Caco-2 (cell line): ENCODE measurements around the gene VWA8. TPM values are rescaled to one million over a fixed set of nuclear protein-coding genes. Genes with fewer than 3 reads are reported as not detected.

ENCODE experiments used
- BruUV-seq: library from RNA; stranded (reverse); fragments of 400-500 nt; replicated peaks from 2 replicates; lab custom pipeline; 2021; lab: Mats Ljungman, UMichigan
- CTCF ChIA-PET: fragments of 300-600 bp; sonication (Branson Sonifier 250); formaldehyde crosslinking; loops from one replicate; lab custom pipeline; 2022; ENCODE audit warnings: antibody characterized with exemption; lab: Charles Lee
- POLR2A ChIA-PET: fragments of 300-600 bp; sonication (Branson Sonifier 250); formaldehyde crosslinking; loops from one replicate; lab custom pipeline; 2022; ENCODE audit warnings: antibody characterized with exemption; lab: Charles Lee
- DNase-seq, 2 experiments: peaks; one replicate each; pipeline versions ENCODE4 v3.0.0 to v3.0.0-alpha.2; 2020 to 2022
- H3K27me3 ChIP-seq: replicated peaks from 2 replicates; pipeline ENCODE4 v1.6.0; 2011; ENCODE audit warnings: low read length; ENCODE audit not compliant: control insufficient read depth, insufficient read depth
- H3K36me3 ChIP-seq: 2 replicates; pipeline ENCODE4 v1.5.1; 2011; ENCODE audit warnings: low read length; ENCODE audit not compliant: control insufficient read depth, insufficient read depth
- H3K4me1 ChIP-seq: fragments of 250-450 bp; sonication (Bioruptor Pico); 2 replicates; pipeline ENCODE4 v1.5.1; 2020; ENCODE audit warnings: mild to moderate bottlenecking
- H3K4me3 ChIP-seq: 2 replicates; pipeline ENCODE4 v1.5.1; 2011; ENCODE audit warnings: low read depth, mild to moderate bottlenecking, control low read depth, low read length
- H3K9me3 ChIP-seq: fragments of 250-450 bp; sonication (Bioruptor Pico); 2 replicates; pipeline ENCODE4 v1.5.1; 2020; ENCODE audit warnings: mild to moderate bottlenecking, moderate library complexity
- H3K27ac Mint-ChIP-seq: one replicate; pipeline ENCODE4 v1.8.0; 2022; ENCODE audit warnings: mixed read lengths; ENCODE audit not compliant: unreplicated experiment
- H3K27me3 Mint-ChIP-seq: one replicate; pipeline ENCODE4 v1.8.0; 2022; ENCODE audit warnings: mixed read lengths; ENCODE audit not compliant: insufficient read depth, unreplicated experiment
- H3K36me3 Mint-ChIP-seq: one replicate; pipeline ENCODE4 v1.8.0; 2022; ENCODE audit warnings: mild to moderate bottlenecking, mixed read lengths; ENCODE audit not compliant: insufficient read depth, unreplicated experiment
- H3K4me1 Mint-ChIP-seq: one replicate; pipeline ENCODE4 v1.8.0; 2022; ENCODE audit warnings: low read depth, mixed read lengths; ENCODE audit not compliant: unreplicated experiment
- H3K4me3 Mint-ChIP-seq: one replicate; pipeline ENCODE4 v1.8.0; 2022; ENCODE audit warnings: mild to moderate bottlenecking, moderate library complexity, mixed read lengths; ENCODE audit not compliant: unreplicated experiment
- H3K9me3 Mint-ChIP-seq: one replicate; pipeline ENCODE4 v1.8.0; 2022; ENCODE audit warnings: mixed read lengths; ENCODE audit not compliant: unreplicated experiment
- CTCF ChIP-seq, 2 experiments: fragments of 200-600 bp in 1 of 2; IDR thresholded peaks; 1 replicate in 1 of 2; 2 replicates in 1 of 2; pipeline versions ENCODE4 v1.5.1 to v1.8.0; 2011 to 2022; ENCODE audit warnings: antibody characterized with exemption in 1 of 2, control low read depth in 1 of 2, inconsistent platforms in 1 of 2, low read depth in 1 of 2, low read length in 1 of 2, mild to moderate bottlenecking in 1 of 2, moderate library complexity in 1 of 2; ENCODE audit not compliant: insufficient read depth in 1 of 2, severe bottlenecking in 1 of 2, unreplicated experiment in 1 of 2
- intact Hi-C: fragments of 100-400 bp; cut with micrococcal nuclease; formaldehyde crosslinking; loops from one replicate; pipeline ENCODE4 v1.10.0; 2022; ENCODE audit not compliant: unreplicated experiment
- total RNA-seq: library from RNA; stranded (reverse); gene quantifications from 2 replicates; pipeline ENCODE4 v1.2.3, GENCODE V29; 2022

The VWA8 gene
- total RNA-seq, 1 experiment from 2014 or later, result 20.7 TPM

- Mint-ChIP-seq H3K4me1 (no peaks in the 10 kb centered on the region), H3K9me3 (no peaks in the 10 kb centered on the region), H3K4me3 (no peak overlapping the region), H3K36me3 (no peaks in the 10 kb centered on the region), H3K27me3 (peaks cover 3% of the 10 kb centered on the region), H3K27ac (no peak overlapping the region)
- Histone ChIP-seq H3K27me3 (no peaks in the 10 kb centered on the region), H3K4me1 (0 out of 2 replicates have a peak, but pooled peaks cover 4% of the 10 kb centered on the region), H3K36me3 (no peaks in the 10 kb centered on the region), H3K4me3 (no peak overlapping the region), H3K9me3 (no peaks in the 10 kb centered on the region)
- POLR2A ChIA-PET, result no interaction called here
- intact Hi-C loops, result no loop called here
- CTCF ChIA-PET, result interaction anchor here (0.6 kb wide), 1 partner anchor 27 kb away, joined by 3 read pairs; no protein-coding TSS in a partner anchor
- DNase-seq, result no peak
- TF ChIP-seq CTCF (IDR thresholded peaks at IDR 0.05; ENCODE audit: insufficient read depth in 1 of 2, low read depth in 1 of 2, low read length in 1 of 2, severe bottlenecking in 1 of 2, unreplicated experiment in 1 of 2), result no peak
- BruUV-seq, result no TSS peak
Measured at GRCh38 chr13:41971848-41972247, 10.9 kb upstream of the VWA8 start.

- Mint-ChIP-seq H3K27ac (no peak overlapping the region), H3K9me3 (no peaks in the 10 kb centered on the region), H3K36me3 (no peaks in the 10 kb centered on the region), H3K4me1 (no peaks in the 10 kb centered on the region), H3K4me3 (no peak overlapping the region), H3K27me3 (peaks cover 3% of the 10 kb centered on the region)
- Histone ChIP-seq H3K4me1 (0 out of 2 replicates have a peak, but pooled peaks cover 4% of the 10 kb centered on the region), H3K36me3 (no peaks in the 10 kb centered on the region), H3K27me3 (no peaks in the 10 kb centered on the region), H3K9me3 (no peaks in the 10 kb centered on the region), H3K4me3 (no peak overlapping the region)
- no peak for TF ChIP-seq CTCF (IDR thresholded peaks at IDR 0.05; ENCODE audit: insufficient read depth in 1 of 2, low read depth in 1 of 2, low read length in 1 of 2, severe bottlenecking in 1 of 2, unreplicated experiment in 1 of 2)
- no TSS peak for BruUV-seq
- ChIA-PET CTCF (no interaction called here), POLR2A (no interaction called here)
- intact Hi-C loops, result no loop called here
- no peak for DNase-seq
Measured at GRCh38 chr13:41970918-41971317, 10.0 kb upstream of the VWA8 start.

DNA sequence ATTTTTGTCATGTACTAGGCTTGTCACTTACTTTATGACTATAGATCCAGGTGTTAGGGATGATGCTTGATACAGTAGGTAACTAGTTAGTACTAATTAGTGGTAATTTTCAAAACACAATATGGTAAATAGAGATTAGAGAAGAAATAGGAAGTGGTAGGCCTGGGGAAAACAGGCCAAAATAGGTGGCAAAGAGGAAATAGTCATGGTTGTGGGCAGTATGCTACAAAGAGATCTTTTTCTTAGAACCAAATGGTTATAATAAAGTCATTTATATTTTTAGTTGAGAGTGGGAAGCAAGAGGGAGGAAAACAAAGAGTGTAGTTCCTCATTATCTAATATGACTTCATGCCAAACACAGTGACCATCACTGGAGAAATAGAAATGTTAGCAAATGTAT, 9.1 kb upstream of the VWA8 start:
- H3K9me3 Mint-ChIP-seq, result no peaks in the 10 kb centered on the region
- H3K27ac Mint-ChIP-seq, result no peak overlapping the region
- H3K4me1 ChIP-seq, result 0 out of 2 replicates have a peak, but pooled peaks cover 4% of the 10 kb centered on the region
- H3K4me1 Mint-ChIP-seq, result no peaks in the 10 kb centered on the region
- DNase-seq, result no peak
- H3K27me3 ChIP-seq, result no peaks in the 10 kb centered on the region
- H3K27me3 Mint-ChIP-seq, result peaks cover 3% of the 10 kb centered on the region
- ChIA-PET POLR2A (no interaction called here), CTCF (no interaction called here)
- BruUV-seq, result no TSS peak
- no peak overlapping the region for H3K4me3 Mint-ChIP-seq
- no peaks in the 10 kb centered on the region for H3K9me3 ChIP-seq
- no peaks in the 10 kb centered on the region for H3K36me3 ChIP-seq
- intact Hi-C loops, result no loop called here
- no peak for TF ChIP-seq CTCF (IDR thresholded peaks at IDR 0.05; ENCODE audit: insufficient read depth in 1 of 2, low read depth in 1 of 2, low read length in 1 of 2, severe bottlenecking in 1 of 2, unreplicated experiment in 1 of 2)
- no peaks in the 10 kb centered on the region for H3K36me3 Mint-ChIP-seq
- H3K4me3 ChIP-seq, result no peak overlapping the region
